Liver (tissue), 9 donors: ENCODE data around the gene RAX2. TPM values are rescaled to one million over a fixed set of nuclear protein-coding genes. Genes with fewer than 3 reads are reported as not detected.

Experiments used
- DNase-seq: peaks from one replicate; pipeline ENCODE4 v3.0.0-alpha.2; 2017; ENCODE audit warnings: low spot score
- H3K27ac ChIP-seq, 2 donors: one replicate each; pipeline ENCODE4 v1.7.0; 2013; ENCODE audit warnings: inconsistent platforms in 2 of 2, low read length in 2 of 2, control low read depth in 1 of 2, low read depth in 1 of 2, mild to moderate bottlenecking in 1 of 2
- H3K27me3 ChIP-seq, 4 donors: one replicate each; pipeline versions ENCODE4 v1.6.1 to v1.7.0; 2013; ENCODE audit warnings: low read length in 3 of 4, inconsistent platforms in 1 of 4, mild to moderate bottlenecking in 1 of 4, moderate library complexity in 1 of 4; ENCODE audit not compliant: control insufficient read depth in 4 of 4, insufficient read depth in 4 of 4
- H3K36me3 ChIP-seq, 4 donors: one replicate each; pipeline versions ENCODE4 v1.6.1 to v1.7.0; 2013; ENCODE audit warnings: low read length in 3 of 4, mild to moderate bottlenecking in 3 of 4, low read depth in 1 of 4, moderate library complexity in 1 of 4; ENCODE audit not compliant: control insufficient read depth in 4 of 4, insufficient read depth in 3 of 4
- H3K4me1 ChIP-seq, 4 donors: one replicate each; pipeline versions ENCODE4 v1.6.1 to v1.7.0; 2013; ENCODE audit warnings: low read length in 3 of 4, mild to moderate bottlenecking in 3 of 4, moderate library complexity in 1 of 4; ENCODE audit not compliant: control insufficient read depth in 4 of 4, insufficient read depth in 4 of 4
- H3K4me3 ChIP-seq, 3 donors: one replicate each; pipeline versions ENCODE4 v1.6.1 to v1.7.0; 2013; ENCODE audit warnings: low read length in 3 of 3, control low read depth in 1 of 3, low read depth in 1 of 3, mild to moderate bottlenecking in 1 of 3
- H3K9ac ChIP-seq, 2 donors: one replicate each; pipeline ENCODE4 v1.7.0; 2013; ENCODE audit warnings: low read length in 2 of 2, mild to moderate bottlenecking in 2 of 2, moderate library complexity in 2 of 2, control low read depth in 1 of 2, low read depth in 1 of 2
- H3K9me3 ChIP-seq, 4 donors: one replicate each; pipeline versions ENCODE4 v1.6.1 to v1.7.0; 2013; ENCODE audit warnings: low read length in 3 of 4; ENCODE audit not compliant: control insufficient read depth in 4 of 4
- ATF3 ChIP-seq: IDR thresholded peaks from 2 replicates; pipeline ENCODE4 v1.6.1; 2016; ENCODE audit warnings: antibody characterized with exemption
- CTCF ChIP-seq: fragments of 150-350 bp; IDR thresholded peaks from 2 replicates; pipeline ENCODE4 v1.5.1; 2017; ENCODE audit warnings: improper control_type of control experiment, low read depth, low read length; ENCODE audit not compliant: missing input control
- EGR1 ChIP-seq, 2 donors: IDR thresholded peaks; 2 replicates each; pipeline ENCODE4 v1.6.1; 2016 to 2018; ENCODE audit warnings: antibody characterized with exemption in 2 of 2, low read depth in 2 of 2
- FOXA1 ChIP-seq: IDR thresholded peaks from 2 replicates; pipeline ENCODE4 v1.6.1; 2016; ENCODE audit warnings: antibody characterized with exemption
- FOXA2 ChIP-seq: IDR thresholded peaks from 2 replicates; pipeline ENCODE4 v1.6.1; 2016; ENCODE audit warnings: antibody characterized with exemption
- GABPA ChIP-seq, 2 donors: IDR thresholded peaks in 1 of 2; conservative IDR thresholded peaks in 1 of 2; 2 replicates each; pipeline ENCODE4 v1.6.1; 2016; ENCODE audit warnings: antibody characterized with exemption in 2 of 2, mild to moderate bottlenecking in 1 of 2, moderate library complexity in 1 of 2
- HNF4A ChIP-seq, 2 donors: conservative IDR thresholded peaks; 2 replicates each; pipeline ENCODE4 v1.6.1; 2016; ENCODE audit warnings: antibody characterized with exemption in 2 of 2, mild to moderate bottlenecking in 2 of 2
- HNF4G ChIP-seq: IDR thresholded peaks from 2 replicates; pipeline ENCODE4 v1.6.1; 2016; ENCODE audit warnings: antibody characterized with exemption
- JUND ChIP-seq, 2 donors: IDR thresholded peaks; 2 replicates each; pipeline ENCODE4 v1.6.1; 2016; ENCODE audit warnings: antibody characterized with exemption in 2 of 2
- NR2F2 ChIP-seq: IDR thresholded peaks from 2 replicates; pipeline ENCODE4 v1.6.1; 2016; ENCODE audit warnings: antibody characterized with exemption
- RAD21 ChIP-seq, 2 donors: IDR thresholded peaks; 2 replicates each; pipeline ENCODE4 v1.6.1; 2016; ENCODE audit warnings: antibody characterized with exemption in 2 of 2, mild to moderate bottlenecking in 2 of 2
- REST ChIP-seq: IDR thresholded peaks from 2 replicates; pipeline ENCODE4 v1.6.1; 2016; ENCODE audit warnings: antibody characterized with exemption, mild to moderate bottlenecking
- RXRA ChIP-seq, 2 donors: IDR thresholded peaks; 2 replicates each; pipeline ENCODE4 v1.6.1; 2017 to 2018; ENCODE audit warnings: antibody characterized with exemption in 2 of 2, mild to moderate bottlenecking in 1 of 2
- SP1 ChIP-seq: IDR thresholded peaks from 2 replicates; pipeline ENCODE4 v1.6.1; 2018; ENCODE audit warnings: antibody characterized with exemption, mild to moderate bottlenecking
- TAF1 ChIP-seq: conservative IDR thresholded peaks from 2 replicates; pipeline ENCODE4 v1.6.1; 2016; ENCODE audit warnings: antibody characterized with exemption, mild to moderate bottlenecking
- YY1 ChIP-seq: IDR thresholded peaks from 2 replicates; pipeline ENCODE4 v1.6.1; 2016; ENCODE audit warnings: antibody characterized with exemption, mild to moderate bottlenecking
- WGBS: extraction: QIAGEN DNeasy Blood & Tissue Kit; methylation state at CpG from one replicate; pipeline ENCODE4 v1.1.7; 2013; 5-methylcytosine and 5-hydroxymethylcytosine counted together
- polyA plus RNA-seq, 2 donors: library from polyadenylated mRNA; stranded (reverse) in 1 of 2; unstranded in 1 of 2; fragments of 200-250 nt in 1 of 2; fragments of >200 nt in 1 of 2; fragmentation: Nextera tagmentation in 1 of 2; extraction: Ambion mirVana in 1 of 2; gene quantifications; one replicate each; pipeline versions ENCODE4 v1.2.1 to v1.2.3, GENCODE V29; 2013 to 2015
- total RNA-seq, 2 donors: library from RNA; depleted of rRNA; stranded (reverse); fragments of >200 nt; gene quantifications; one replicate each; pipeline ENCODE4 v1.2.3, GENCODE V29; 2014
- TF ChIP-seq, protein P1 (sequence below): IDR thresholded peaks from 2 replicates; pipeline ENCODE4 v1.6.1; 2016; ENCODE audit warnings: antibody characterized with exemption
- TF ChIP-seq, protein P2 (sequence below): IDR thresholded peaks from 2 replicates; pipeline ENCODE4 v1.6.1; 2016; ENCODE audit warnings: antibody characterized with exemption
- donor health status: healthy.
- donor health status: healthy.
- donor health status: healthy.
- donor health status: healthy.
- donor health status: healthy.

RAX2 gene
- total and polyA plus RNA-seq, 4 donors, result not detected

DNA sequence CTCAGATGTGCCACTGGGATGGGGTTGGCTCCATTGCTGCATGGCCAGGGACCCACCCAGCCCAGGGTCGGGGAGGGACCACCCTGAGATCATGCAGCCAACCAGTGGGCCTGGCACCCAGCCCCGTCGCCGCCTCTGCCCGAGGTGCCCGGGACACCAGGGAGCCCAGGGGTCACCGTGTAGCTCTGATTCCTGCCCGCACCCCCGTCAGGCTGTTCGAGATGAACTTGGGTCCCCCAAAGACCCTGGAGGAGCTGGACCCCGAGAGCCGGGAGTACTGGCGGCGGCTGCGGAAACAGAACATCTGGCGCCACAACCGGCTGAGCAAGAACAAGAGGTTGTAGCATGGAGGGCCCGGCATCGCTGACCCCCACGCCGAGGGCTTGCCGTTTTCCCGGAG is 5.0 kb downstream of the RAX2 start:
- H3K9me3 ChIP-seq, result no peaks in the 10 kb centered on the region
- TF ChIP-seq CTCF (no peak), SP1 (no peak), REST (no peak), RXRA (IDR thresholded peaks at IDR 0.05) (no peak), RAD21 (IDR thresholded peaks at IDR 0.05) (no peak), FOXA1 (no peak), JUND (IDR thresholded peaks at IDR 0.05) (no peak), HNF4A (conservative IDR thresholded peaks at IDR 0.05) (no peak), ATF3 (no peak), GABPA (IDR thresholded peaks at IDR 0.05 in 1 of 2, conservative IDR thresholded peaks at IDR 0.05 in 1 of 2) (no peak), NR2F2 (no peak), YY1 (no peak), HNF4G (no peak), FOXA2 (no peak), EGR1 (IDR thresholded peaks at IDR 0.05; ENCODE audit: low read depth in 2 of 2) (no peak), TAF1 (no peak)
- TF ChIP-seq, protein P1, sequence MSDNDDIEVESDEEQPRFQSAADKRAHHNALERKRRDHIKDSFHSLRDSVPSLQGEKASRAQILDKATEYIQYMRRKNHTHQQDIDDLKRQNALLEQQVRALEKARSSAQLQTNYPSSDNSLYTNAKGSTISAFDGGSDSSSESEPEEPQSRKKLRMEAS, result no peak
- TF ChIP-seq, protein P2, sequence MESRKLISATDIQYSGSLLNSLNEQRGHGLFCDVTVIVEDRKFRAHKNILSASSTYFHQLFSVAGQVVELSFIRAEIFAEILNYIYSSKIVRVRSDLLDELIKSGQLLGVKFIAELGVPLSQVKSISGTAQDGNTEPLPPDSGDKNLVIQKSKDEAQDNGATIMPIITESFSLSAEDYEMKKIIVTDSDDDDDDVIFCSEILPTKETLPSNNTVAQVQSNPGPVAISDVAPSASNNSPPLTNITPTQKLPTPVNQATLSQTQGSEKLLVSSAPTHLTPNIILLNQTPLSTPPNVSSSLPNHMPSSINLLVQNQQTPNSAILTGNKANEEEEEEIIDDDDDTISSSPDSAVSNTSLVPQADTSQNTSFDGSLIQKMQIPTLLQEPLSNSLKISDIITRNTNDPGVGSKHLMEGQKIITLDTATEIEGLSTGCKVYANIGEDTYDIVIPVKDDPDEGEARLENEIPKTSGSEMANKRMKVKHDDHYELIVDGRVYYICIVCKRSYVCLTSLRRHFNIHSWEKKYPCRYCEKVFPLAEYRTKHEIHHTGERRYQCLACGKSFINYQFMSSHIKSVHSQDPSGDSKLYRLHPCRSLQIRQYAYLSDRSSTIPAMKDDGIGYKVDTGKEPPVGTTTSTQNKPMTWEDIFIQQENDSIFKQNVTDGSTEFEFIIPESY, result no peak
- H3K27ac ChIP-seq, result no peak overlapping the region
- H3K36me3 ChIP-seq, result peaks cover 3 to 34% (median 7%) of the 10 kb centered on the region in 4 donors
- H3K4me1 ChIP-seq, result peaks cover 0 to 6% (median 3%) of the 10 kb centered on the region in 4 donors
- no peak overlapping the region for H3K9ac ChIP-seq
- no peaks in the 10 kb centered on the region for H3K27me3 ChIP-seq
- 94% methylated on average over 23 of the region's 23 CpGs for WGBS
- no peak overlapping the region for H3K4me3 ChIP-seq
- DNase-seq, result no peak
